Thymus (tissue), 11 donors: ENCODE results near the gene RPLP2. TPM values are rescaled to one million over a fixed set of nuclear protein-coding genes. Genes with fewer than 3 reads are reported as not detected.

ENCODE experiments used
- DNase-seq, 9 donors: peaks; one replicate each; pipeline ENCODE4 v3.0.0-alpha.2; 2013; ENCODE audit warnings: low spot score in 9 of 9, low read depth in 6 of 9, missing footprints in 1 of 9
- H3K27ac ChIP-seq, 2 donors: one replicate each; pipeline ENCODE4 v1.5.1; 2013; ENCODE audit warnings: control low read depth in 1 of 2, low read depth in 1 of 2, low read length in 1 of 2, mild to moderate bottlenecking in 1 of 2, moderate library complexity in 1 of 2
- H3K27me3 ChIP-seq, 2 donors: one replicate each; pipeline ENCODE4 v1.5.1; 2013; ENCODE audit warnings: low read length in 1 of 2; ENCODE audit not compliant: control insufficient read depth in 2 of 2, insufficient read depth in 1 of 2
- H3K36me3 ChIP-seq, 2 donors: one replicate each; pipeline ENCODE4 v1.5.1; 2013; ENCODE audit warnings: low read length in 1 of 2, mild to moderate bottlenecking in 1 of 2, moderate library complexity in 1 of 2; ENCODE audit not compliant: control insufficient read depth in 2 of 2, insufficient read depth in 2 of 2
- H3K4me1 ChIP-seq, 2 donors: one replicate each; pipeline ENCODE4 v1.5.1; 2013; ENCODE audit warnings: low read length in 2 of 2; ENCODE audit not compliant: control insufficient read depth in 2 of 2, insufficient read depth in 2 of 2
- H3K4me3 ChIP-seq, 2 donors: one replicate each; pipeline ENCODE4 v1.5.1; 2013; ENCODE audit warnings: low read length in 2 of 2, control low read depth in 1 of 2, mild to moderate bottlenecking in 1 of 2
- H3K9me3 ChIP-seq, 2 donors: one replicate each; pipeline ENCODE4 v1.5.1; 2013; ENCODE audit warnings: low read length in 1 of 2, mild to moderate bottlenecking in 1 of 2; ENCODE audit not compliant: control insufficient read depth in 2 of 2, insufficient read depth in 1 of 2
- WGBS: extraction: QIAGEN DNeasy Blood & Tissue Kit; methylation state at CpG from one replicate; pipeline ENCODE4 v1.1.7; 2013; 5-methylcytosine and 5-hydroxymethylcytosine counted together
- polyA plus RNA-seq: library from polyadenylated mRNA; stranded (reverse); fragments of 200-250 nt; gene quantifications from one replicate; pipeline ENCODE4 v1.2.3, GENCODE V29; 2013
- total RNA-seq: library from RNA; stranded (reverse); fragments of 120-200 nt; gene quantifications from one replicate; pipeline ENCODE4 v1.2.4, GENCODE V29; 2013
- donor health status: healthy.

The RPLP2 gene
- total and polyA plus RNA-seq, 2 donors = 1,873 to 2,667 TPM

- no peak for DNase-seq
- 57% methylated on average over 31 of the region's 31 CpGs for WGBS
- Histone ChIP-seq H3K27ac (no peak overlapping the region), H3K36me3 (peaks cover 15 to 31% of the 10 kb centered on the region in 2 donors), H3K27me3 (peaks cover 10 to 37% of the 10 kb centered on the region in 2 donors), H3K4me1 (peaks cover 0 to 4% of the 10 kb centered on the region in 2 donors), H3K9me3 (no peaks in the 10 kb centered on the region), H3K4me3 (no peak overlapping the region)
Observed at GRCh38 chr11:788953-789940, 20.5 kb upstream of the RPLP2 start.

- Histone ChIP-seq H3K9me3 (no peaks in the 10 kb centered on the region), H3K27me3 (peaks cover 10 to 37% of the 10 kb centered on the region in 2 donors), H3K4me1 (peaks cover under 1 to 4% of the 10 kb centered on the region in 2 donors), H3K4me3 (no peak within 1 kb of the TSS), H3K36me3 (peaks cover 15 to 33% of the 10 kb centered on the region in 2 donors), H3K27ac (no peak within 1 kb of the TSS)
- peak in 1 of 9 donors; percentile 33 for DNase-seq
- WGBS = 13% methylated on average over 44 of the region's 44 CpGs
Observed at GRCh38 chr11:789943-790342, 19.8 kb upstream of the RPLP2 start, which contains the start of gene CEND1. CEND1 (minus strand) TSS chr11:790090; CDS start chr11:788576, 1,514 bp downstream.

GRCh38 chr11:790721-791564 lies 18.8 kb upstream of the RPLP2 start:
- DNase-seq = no peak
- H3K4me3 ChIP-seq = no peak overlapping the region
- WGBS = 88% methylated on average over 18 of the region's 18 CpGs
- H3K9me3 ChIP-seq = peaks cover 0 to 3% of the 10 kb centered on the region in 2 donors
- peaks cover 15 to 33% of the 10 kb centered on the region in 2 donors for H3K36me3 ChIP-seq
- H3K27ac ChIP-seq = no peak overlapping the region
- peaks cover 10 to 37% of the 10 kb centered on the region in 2 donors for H3K27me3 ChIP-seq
- H3K4me1 ChIP-seq = peaks cover 11 to 12% of the 10 kb centered on the region in 2 donors

- 98% methylated on average over 49 of the region's 49 CpGs for WGBS
- Histone ChIP-seq H3K27ac (no peak overlapping the region), H3K4me3 (no peak overlapping the region), H3K4me1 (peaks cover 19% of the 10 kb centered on the region in 2 donors), H3K27me3 (peaks cover 10 to 37% of the 10 kb centered on the region in 2 donors), H3K36me3 (peaks cover 15 to 33% of the 10 kb centered on the region in 2 donors), H3K9me3 (peaks cover 0 to 3% of the 10 kb centered on the region in 2 donors)
- no peak for DNase-seq
Observed at GRCh38 chr11:791658-792534, 17.9 kb upstream of the RPLP2 start.

GRCh38 chr11:792535-792821 lies 17.3 kb upstream of the RPLP2 start:
- over 99% methylated on average over 15 of the region's 15 CpGs for WGBS
- H3K9me3 ChIP-seq = peaks cover 0 to 3% of the 10 kb centered on the region in 2 donors
- no peak for DNase-seq
- H3K27ac ChIP-seq = no peak overlapping the region
- H3K27me3 ChIP-seq = peaks cover 10 to 36% of the 10 kb centered on the region in 2 donors
- no peak overlapping the region for H3K4me3 ChIP-seq
- H3K4me1 ChIP-seq = peaks cover 21 to 25% of the 10 kb centered on the region in 2 donors
- peaks cover 15 to 33% of the 10 kb centered on the region in 2 donors for H3K36me3 ChIP-seq

GRCh38 chr11:792873-793272 lies 16.9 kb upstream of the RPLP2 start:
- Histone ChIP-seq H3K27ac (no peak overlapping the region), H3K9me3 (peaks cover 0 to 3% of the 10 kb centered on the region in 2 donors), H3K4me1 (peaks cover 21 to 28% of the 10 kb centered on the region in 2 donors), H3K4me3 (no peak overlapping the region), H3K36me3 (peaks cover 15 to 33% of the 10 kb centered on the region in 2 donors), H3K27me3 (peaks cover 10 to 32% of the 10 kb centered on the region in 2 donors)
- WGBS = 98% methylated on average over 13 of the region's 13 CpGs
- no peak for DNase-seq

- H3K9me3 ChIP-seq = peaks cover 0 to 3% of the 10 kb centered on the region in 2 donors
- no peak overlapping the region for H3K27ac ChIP-seq
- H3K27me3 ChIP-seq = peaks cover 10 to 25% of the 10 kb centered on the region in 2 donors
- peaks cover 25 to 31% of the 10 kb centered on the region in 2 donors for H3K4me1 ChIP-seq
- H3K36me3 ChIP-seq = peaks cover 15 to 33% of the 10 kb centered on the region in 2 donors
- 98% methylated on average over 7 of the region's 7 CpGs for WGBS
- no peak for DNase-seq
- H3K4me3 ChIP-seq = no peak overlapping the region
Observed at GRCh38 chr11:793556-793955, 16.2 kb upstream of the RPLP2 start.

- no peak overlapping the region for H3K4me3 ChIP-seq
- H3K27me3 ChIP-seq = peaks cover 7 to 19% of the 10 kb centered on the region in 2 donors
- H3K36me3 ChIP-seq = peaks cover 18 to 37% of the 10 kb centered on the region in 2 donors
- no peak overlapping the region for H3K27ac ChIP-seq
- peaks cover 25 to 31% of the 10 kb centered on the region in 2 donors for H3K4me1 ChIP-seq
- 96% methylated on average over 31 of the region's 31 CpGs for WGBS
- peaks cover 0 to 3% of the 10 kb centered on the region in 2 donors for H3K9me3 ChIP-seq
- no peak for DNase-seq
Observed at GRCh38 chr11:794013-794765, 15.6 kb upstream of the RPLP2 start.
